ENCODE data around the gene GRIN1. TPM values are rescaled to one million over a fixed set of nuclear protein-coding genes. Genes with fewer than 3 reads are reported as not detected.
A peak's percentile ranks its signal among the peaks of the same experiment; 100 is the strongest.

GRIN1 gene
- total and polyA plus RNA-seq, 2 of the 13 experiments (the other 11 are each of a cell fraction or from before 2014, with no cell fraction given), result 0.13 TPM; not detected in 1

GRCh38 chr9:137198902-137199283 is 59.9 kb downstream of the GRIN1 start (continued):
- TF ChIP-seq GLI4 (CRISPR knock-in tag; IDR thresholded peaks at IDR 0.05; ENCODE audit: borderline replicate concordance) (no peak), ZNF83 (CRISPR knock-in tag; IDR thresholded peaks at IDR 0.05; ENCODE audit: borderline replicate concordance) (no peak), ZBTB49 (CRISPR knock-in tag; IDR thresholded peaks at IDR 0.05; ENCODE audit: borderline replicate concordance) (no peak), HOXA7 (CRISPR knock-in tag; IDR thresholded peaks at IDR 0.05) (no peak), ARNT (IDR thresholded peaks at IDR 0.05) (no peak), SMAD1 (CRISPR knock-in tag; IDR thresholded peaks at IDR 0.05; ENCODE audit: borderline replicate concordance, low read depth) (no peak), GABPB1 (CRISPR knock-in tag; IDR thresholded peaks at IDR 0.05) (no peak), KLF12 (CRISPR knock-in tag; IDR thresholded peaks at IDR 0.05; ENCODE audit: borderline replicate concordance) (peak; percentile 74; the same call in 1 of the 2 replicates), ZBTB44 (CRISPR knock-in tag; IDR thresholded peaks at IDR 0.05) (no peak), SIN3B (IDR thresholded peaks at IDR 0.05; ENCODE audit: low read length) (no peak), TP53 (CRISPR knock-in tag; conservative IDR thresholded peaks at IDR 0.05) (0 out of 2 replicates have a peak, but pooled peaks have one; percentile 32), NR2F6 (IDR thresholded peaks at IDR 0.05) (no peak), NR2F6 (CRISPR knock-in tag; IDR thresholded peaks at IDR 0.05) (no peak), THAP7 (CRISPR knock-in tag; IDR thresholded peaks at IDR 0.05) (no peak), ZNF12 (CRISPR knock-in tag; IDR thresholded peaks at IDR 0.05) (no peak), CREM (IDR thresholded peaks at IDR 0.05) (no peak), CREM (CRISPR knock-in tag; IDR thresholded peaks at IDR 0.05) (no peak), SNAI1 (CRISPR knock-in tag; IDR thresholded peaks at IDR 0.05; ENCODE audit: borderline replicate concordance) (no peak)
- TF ChIP-seq, protein P1, sequence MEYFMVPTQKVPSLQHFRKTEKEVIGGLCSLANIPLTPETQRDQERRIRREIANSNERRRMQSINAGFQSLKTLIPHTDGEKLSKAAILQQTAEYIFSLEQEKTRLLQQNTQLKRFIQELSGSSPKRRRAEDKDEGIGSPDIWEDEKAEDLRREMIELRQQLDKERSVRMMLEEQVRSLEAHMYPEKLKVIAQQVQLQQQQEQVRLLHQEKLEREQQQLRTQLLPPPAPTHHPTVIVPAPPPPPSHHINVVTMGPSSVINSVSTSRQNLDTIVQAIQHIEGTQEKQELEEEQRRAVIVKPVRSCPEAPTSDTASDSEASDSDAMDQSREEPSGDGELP (IDR thresholded peaks at IDR 0.05; ENCODE audit: borderline replicate concordance, low read depth), result no peak
- TF ChIP-seq, protein P2, sequence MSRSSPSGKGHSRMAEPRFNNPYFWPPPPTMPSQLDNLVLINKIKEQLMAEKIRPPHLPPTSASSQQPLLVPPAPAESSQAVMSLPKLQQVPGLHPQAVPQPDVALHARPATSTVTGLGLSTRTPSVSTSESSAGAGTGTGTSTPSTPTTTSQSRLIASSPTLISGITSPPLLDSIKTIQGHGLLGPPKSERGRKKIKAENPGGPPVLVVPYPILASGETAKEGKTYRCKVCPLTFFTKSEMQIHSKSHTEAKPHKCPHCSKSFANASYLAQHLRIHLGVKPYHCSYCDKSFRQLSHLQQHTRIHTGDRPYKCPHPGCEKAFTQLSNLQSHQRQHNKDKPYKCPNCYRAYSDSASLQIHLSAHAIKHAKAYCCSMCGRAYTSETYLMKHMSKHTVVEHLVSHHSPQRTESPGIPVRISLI (CRISPR knock-in tag; IDR thresholded peaks at IDR 0.05; ENCODE audit: borderline replicate concordance), result no peak

Measured in HepG2 (cell line).